Subcutaneous adipose tissue (tissue), 4 donors: ENCODE results near the gene PLD3. TPM values are rescaled to one million over a fixed set of nuclear protein-coding genes. Genes with fewer than 3 reads are reported as not detected.

ENCODE experiments used
- total RNA-seq, 4 donors: library from RNA; depleted of rRNA; stranded (reverse); fragments of >200 nt; gene quantifications; one replicate each; pipeline ENCODE4 v1.1.0, GENCODE V29; 2016
- TF ChIP-seq, protein P1 (sequence below): fragments of 450-650 bp; IDR thresholded peaks from one replicate; pipeline ENCODE4 v1.5.1; 2016; ENCODE audit warnings: low read depth, mild to moderate bottlenecking, control low read depth, antibody characterized with exemption, moderate library complexity

Gene PLD3
- total RNA-seq, 4 donors from 2014 or later, result 142 to 1,114 (median 314) TPM

DNA sequence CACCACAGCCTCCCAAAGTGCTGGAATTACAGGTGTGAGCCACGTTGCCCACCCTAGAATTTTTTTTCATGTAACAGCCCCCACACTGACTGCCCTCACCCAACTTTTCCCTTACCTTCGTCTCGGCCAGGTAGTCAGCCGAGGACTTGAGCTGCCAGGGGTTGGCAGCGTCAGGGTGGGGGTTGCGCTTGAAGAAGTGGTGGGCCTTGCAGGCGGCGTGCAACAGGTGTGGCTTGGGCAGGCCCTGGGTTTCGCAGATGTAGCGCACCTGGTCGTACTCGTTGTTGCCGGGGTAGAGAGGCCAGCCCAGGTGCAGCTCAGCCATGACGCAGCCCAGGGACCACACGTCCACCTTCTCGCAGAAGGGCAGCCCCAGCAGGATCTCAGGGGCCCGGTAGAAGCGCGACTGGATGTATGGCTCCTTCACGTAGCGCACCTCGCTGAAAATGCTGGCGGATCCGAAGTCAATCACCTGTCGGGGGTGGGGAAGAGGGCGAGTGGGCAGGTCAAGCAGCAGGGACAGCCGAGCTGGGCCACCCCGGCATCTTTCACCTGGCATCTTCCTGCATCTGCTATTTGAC lies 35.3 kb downstream of the PLD3 start:
- TF ChIP-seq, protein P1, sequence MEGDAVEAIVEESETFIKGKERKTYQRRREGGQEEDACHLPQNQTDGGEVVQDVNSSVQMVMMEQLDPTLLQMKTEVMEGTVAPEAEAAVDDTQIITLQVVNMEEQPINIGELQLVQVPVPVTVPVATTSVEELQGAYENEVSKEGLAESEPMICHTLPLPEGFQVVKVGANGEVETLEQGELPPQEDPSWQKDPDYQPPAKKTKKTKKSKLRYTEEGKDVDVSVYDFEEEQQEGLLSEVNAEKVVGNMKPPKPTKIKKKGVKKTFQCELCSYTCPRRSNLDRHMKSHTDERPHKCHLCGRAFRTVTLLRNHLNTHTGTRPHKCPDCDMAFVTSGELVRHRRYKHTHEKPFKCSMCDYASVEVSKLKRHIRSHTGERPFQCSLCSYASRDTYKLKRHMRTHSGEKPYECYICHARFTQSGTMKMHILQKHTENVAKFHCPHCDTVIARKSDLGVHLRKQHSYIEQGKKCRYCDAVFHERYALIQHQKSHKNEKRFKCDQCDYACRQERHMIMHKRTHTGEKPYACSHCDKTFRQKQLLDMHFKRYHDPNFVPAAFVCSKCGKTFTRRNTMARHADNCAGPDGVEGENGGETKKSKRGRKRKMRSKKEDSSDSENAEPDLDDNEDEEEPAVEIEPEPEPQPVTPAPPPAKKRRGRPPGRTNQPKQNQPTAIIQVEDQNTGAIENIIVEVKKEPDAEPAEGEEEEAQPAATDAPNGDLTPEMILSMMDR, result no peak

DNA sequence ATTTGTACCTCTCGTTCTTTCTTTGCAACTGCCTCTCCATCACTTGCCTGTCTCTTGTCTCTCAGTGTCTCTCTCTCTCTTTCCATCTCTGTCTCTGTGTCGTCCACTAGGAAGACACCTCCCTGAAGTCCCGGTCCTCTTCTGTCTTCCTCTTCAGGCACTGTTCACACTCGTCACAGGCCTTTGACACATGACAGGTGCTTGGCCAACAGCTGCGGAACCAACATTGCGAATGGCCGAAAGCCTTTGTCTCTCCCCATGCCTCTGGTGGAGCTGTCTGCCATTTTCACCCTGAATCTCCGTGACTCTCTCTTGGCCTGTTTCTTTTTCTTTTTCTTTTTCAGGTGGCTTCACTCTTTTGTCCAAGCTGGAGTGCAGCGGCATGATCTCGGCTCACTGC lies 38.7 kb downstream of the PLD3 start:
- TF ChIP-seq, protein P1, result no peak

DNA sequence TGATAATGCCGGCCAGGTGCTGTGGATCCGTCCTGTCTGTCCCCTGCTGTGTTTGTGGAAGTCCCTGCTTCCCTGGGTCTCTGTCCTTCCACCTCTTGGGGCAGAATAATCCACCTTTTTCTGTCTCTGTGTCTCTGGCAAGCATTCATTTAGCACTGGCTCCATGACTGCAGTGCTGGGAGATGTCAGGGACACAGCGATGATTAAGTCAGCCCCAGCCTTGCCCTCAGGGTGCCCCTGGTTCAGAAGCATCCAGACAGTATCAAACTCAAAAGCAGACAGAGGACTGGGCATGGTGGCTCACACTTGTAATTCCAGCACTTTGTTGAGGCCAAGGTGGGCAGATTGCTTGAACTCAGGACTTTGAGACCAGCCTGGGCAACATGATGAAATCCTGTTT lies 40.0 kb downstream of the PLD3 start:
- TF ChIP-seq, protein P1, result no peak

DNA sequence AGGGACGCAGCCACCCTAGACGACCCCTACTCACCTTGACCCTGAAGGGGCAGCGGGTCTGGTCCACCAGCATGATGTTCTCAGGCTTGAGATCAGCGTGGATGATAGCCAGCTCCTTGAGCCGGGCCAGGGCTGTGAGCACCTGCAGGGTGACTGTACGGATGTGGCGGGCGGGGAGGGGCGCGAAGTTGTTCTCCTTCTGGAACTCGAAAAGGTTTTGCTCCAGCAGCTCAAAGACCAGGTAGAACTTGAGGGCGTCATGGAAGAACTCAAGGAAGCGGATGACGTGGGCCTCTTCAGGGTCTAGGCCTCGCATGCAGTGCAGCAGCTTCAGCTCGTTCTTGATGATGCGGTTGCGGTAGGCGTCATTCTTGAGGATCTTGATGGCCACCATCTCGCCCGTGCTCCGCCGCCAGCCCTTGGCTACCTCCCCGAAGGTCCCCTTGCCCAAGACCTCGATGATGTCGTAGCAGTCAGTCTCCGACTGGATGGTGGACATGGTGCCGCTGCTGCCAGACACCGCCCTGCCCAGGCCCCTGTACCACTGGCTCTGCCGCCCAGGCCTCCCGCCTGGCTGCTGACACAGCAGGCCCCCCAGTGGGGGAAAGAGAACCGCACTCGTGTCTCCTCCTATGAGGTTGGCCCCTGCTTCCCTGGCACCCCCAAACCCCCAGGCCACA lies 41.0 kb downstream of the PLD3 start:
- TF ChIP-seq, protein P1, result no peak

DNA sequence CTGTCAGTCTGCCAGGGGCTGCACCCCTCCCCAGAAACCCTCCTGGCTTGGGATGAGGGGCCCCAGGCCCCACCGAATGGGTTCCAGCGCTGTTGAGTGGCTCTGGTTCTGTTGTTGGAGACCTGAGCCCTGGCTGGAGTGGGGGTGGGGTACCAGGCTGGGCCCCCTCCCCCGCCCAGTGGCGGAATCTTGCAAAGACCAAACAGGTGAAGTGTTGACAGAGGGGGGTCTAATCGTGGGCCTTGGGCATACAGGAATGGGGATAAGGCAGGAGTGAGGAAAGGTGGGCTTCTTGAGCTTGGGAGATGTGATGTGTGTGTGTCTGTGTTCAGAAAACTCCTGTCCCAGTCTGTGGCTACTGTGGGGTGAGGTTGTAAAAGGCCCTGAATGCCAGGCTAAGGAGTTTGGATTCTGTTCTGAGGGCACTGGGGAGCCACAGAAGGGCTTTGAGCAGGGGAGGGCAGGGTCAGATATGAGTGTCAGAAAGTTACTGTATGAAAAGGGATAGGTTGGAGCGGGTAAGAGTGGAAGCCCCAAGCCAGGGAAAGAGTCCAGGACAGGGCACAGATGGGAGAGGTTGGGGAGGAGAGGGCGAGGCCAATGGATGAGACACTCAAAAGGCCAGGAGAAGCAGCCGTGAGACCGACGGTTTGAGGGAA lies 41.7 kb downstream of the PLD3 start, which contains the start of gene HIPK4:
HIPK4 (minus strand) TSS at position 98 of the 659 bp plus-strand sequence. CDS start 279 bp downstream, outside the sequence.
- TF ChIP-seq, protein P1, result no peak

DNA sequence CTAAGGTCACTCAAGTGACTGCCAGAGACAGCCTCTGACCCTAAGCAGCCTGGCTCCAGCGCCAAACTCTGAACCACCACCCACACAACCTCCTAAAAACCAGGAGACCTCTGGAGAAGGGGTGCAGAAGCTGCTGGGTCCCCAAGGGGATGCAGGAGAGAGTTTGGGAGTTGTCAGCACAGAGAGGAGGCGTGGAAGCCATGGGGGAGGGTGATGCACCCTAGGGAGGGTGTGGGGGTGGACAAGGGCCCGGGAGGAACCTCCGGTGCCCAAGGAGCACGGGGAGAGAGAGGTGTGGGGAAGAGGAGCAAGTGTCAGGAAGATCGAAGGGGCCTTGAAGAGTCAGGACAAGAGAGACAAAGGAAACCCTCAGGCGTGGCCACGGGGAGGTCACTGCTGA lies 43.6 kb downstream of the PLD3 start:
- TF ChIP-seq, protein P1, result no peak

DNA sequence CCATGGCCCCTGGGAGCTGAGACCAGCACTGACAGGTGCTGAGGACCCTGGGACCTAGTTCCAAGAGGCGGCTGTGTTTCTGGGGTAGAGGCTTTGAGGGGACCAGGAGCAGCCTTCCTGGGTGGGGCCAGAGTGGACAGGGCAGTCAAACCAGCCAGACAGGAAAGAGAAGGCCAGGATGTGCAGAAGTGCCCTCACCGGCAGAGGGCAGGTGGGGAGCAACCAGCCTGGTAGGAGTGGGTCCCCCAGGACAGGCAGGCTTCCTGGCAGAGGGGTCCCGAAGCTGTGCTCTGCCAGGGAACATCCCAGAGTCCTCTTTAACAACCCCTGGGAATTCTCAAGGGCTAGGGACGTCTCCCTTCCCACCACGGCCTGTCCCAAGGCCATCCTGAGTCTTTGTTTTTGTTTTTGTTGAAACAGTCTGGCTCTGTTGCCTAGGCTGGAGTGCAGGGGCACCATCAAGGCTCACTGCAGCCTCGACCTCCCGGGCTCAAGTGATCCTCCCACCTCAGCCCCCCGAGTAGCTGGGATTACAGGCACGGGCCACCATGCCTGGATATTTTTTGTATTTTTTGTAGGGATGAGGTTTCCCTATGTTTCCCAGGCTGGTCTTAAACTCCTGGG lies 44.5 kb downstream of the PLD3 start:
- TF ChIP-seq, protein P1, result no peak
